H54 (cell line): ENCODE measurements around the gene SF3A2.
"Not testable (repeated sequence)": the region's sequence is repeated elsewhere in the genome, so short reads cannot be mapped to it uniquely, and the experiment has no call there.

Experiments
- DNase-seq: peaks from one replicate; pipeline ENCODE4 v3.0.0; 2011; ENCODE audit warnings: low spot score, mixed read lengths; ENCODE audit not compliant: insufficient read length
- FAIRE-seq: peaks from 3 replicates; lab custom pipeline; 2011; peaks lifted over from hg19 to GRCh38; lab: Jason Lieb, UNC
- POLR2A ChIP-seq: IDR thresholded peaks from 2 replicates; pipeline ENCODE4 v1.6.1; 2011; ENCODE audit warnings: low read depth, mild to moderate bottlenecking, low read length

Gene SF3A2

GRCh38 chr19:2199215-2199614 lies 37.4 kb upstream of the SF3A2 start:
- no peak for FAIRE-seq
- no peak for DNase-seq
- no peak for TF ChIP-seq POLR2A

GRCh38 chr19:2199861-2200623 lies 36.6 kb upstream of the SF3A2 start:
- FAIRE-seq = no peak
- TF ChIP-seq POLR2A = no peak
- DNase-seq = no peak

- not testable (repeated sequence) for DNase-seq, FAIRE-seq
Observed at GRCh38 chr19:2200624-2201294, 35.9 kb upstream of the SF3A2 start.

- TF ChIP-seq POLR2A = no peak
- DNase-seq = peak; percentile 60
- no peak for FAIRE-seq
Observed at GRCh38 chr19:2201473-2202148, 35.0 kb upstream of the SF3A2 start.

- FAIRE-seq = no peak
- no peak for TF ChIP-seq POLR2A
Observed at GRCh38 chr19:2202366-2202765, 34.3 kb upstream of the SF3A2 start.

GRCh38 chr19:2207008-2207407 lies 29.6 kb upstream of the SF3A2 start:
- no peak for DNase-seq
- TF ChIP-seq POLR2A = no peak
- FAIRE-seq = no peak

More at GRCh38 chr19:2202366-2202765, 34.3 kb upstream of the SF3A2 start:
- DNase-seq = no peak

GRCh38 chr19:2207991-2208860 lies 28.4 kb upstream of the SF3A2 start:
- FAIRE-seq (no peak), DNase-seq (no peak)

GRCh38 chr19:2208975-2209374 lies 27.6 kb upstream of the SF3A2 start:
- DNase-seq (no peak), FAIRE-seq (no peak)
- no peak for TF ChIP-seq POLR2A

More at GRCh38 chr19:2207991-2208860, 28.4 kb upstream of the SF3A2 start:
- no peak for TF ChIP-seq POLR2A

- no peak for TF ChIP-seq POLR2A
- FAIRE-seq (no peak), DNase-seq (no peak)
Observed at GRCh38 chr19:2209408-2209807, 27.2 kb upstream of the SF3A2 start.

GRCh38 chr19:2210206-2210605 lies 26.4 kb upstream of the SF3A2 start:
- no peak for FAIRE-seq
- DNase-seq = no peak
- no peak for TF ChIP-seq POLR2A

- TF ChIP-seq POLR2A = no peak
- DNase-seq (no peak), FAIRE-seq (no peak)
Observed at GRCh38 chr19:2210987-2211740, 25.5 kb upstream of the SF3A2 start.

- TF ChIP-seq POLR2A = no peak
- no peak for DNase-seq
- FAIRE-seq = no peak
Observed at GRCh38 chr19:2212861-2213711, 23.5 kb upstream of the SF3A2 start.
